ENCODE data around the gene TDRD10.

TDRD10 gene

DNA sequence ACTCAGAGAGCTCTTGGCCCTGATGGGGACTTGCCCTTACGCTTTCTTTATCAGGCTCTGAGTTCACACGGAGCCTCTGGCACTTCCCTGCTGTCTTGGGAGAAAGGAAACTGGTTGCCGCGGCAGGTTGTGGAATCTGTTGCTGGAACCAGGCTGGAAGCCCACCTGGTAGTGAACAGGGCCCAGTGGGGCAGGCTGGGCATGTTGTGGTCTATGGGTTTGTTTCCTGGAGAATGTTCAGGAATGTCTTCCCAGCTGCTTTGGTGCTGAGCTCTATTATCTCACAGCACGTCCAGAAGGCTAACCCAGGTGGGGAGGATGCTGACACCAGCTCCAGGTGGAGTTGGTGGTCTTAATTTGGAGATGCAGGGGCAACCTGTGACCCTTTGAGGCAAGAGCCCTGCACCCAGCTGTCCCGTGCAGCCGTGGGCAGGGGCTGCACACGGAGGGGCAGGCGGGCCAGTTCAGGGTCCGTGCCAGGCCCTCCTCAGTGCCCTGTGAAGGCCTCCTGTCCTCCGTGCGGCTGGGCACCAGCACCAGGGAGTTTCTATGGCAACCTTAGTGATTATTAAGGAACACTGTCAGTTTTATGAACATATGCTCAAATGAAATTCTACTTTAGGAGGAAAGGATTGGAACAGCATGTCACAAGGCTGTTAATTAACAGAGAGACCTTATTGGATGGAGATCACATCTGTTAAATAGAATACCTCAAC is 33.3 kb upstream of the TDRD10 start:
- in situ Hi-C loops (cut with MboI; ENCODE audit: low pct_unique_long_range_greater_than_20kb, low sequenced_read_pairs, unreplicated experiment), result no loop called here
- TF ChIP-seq, protein P1, sequence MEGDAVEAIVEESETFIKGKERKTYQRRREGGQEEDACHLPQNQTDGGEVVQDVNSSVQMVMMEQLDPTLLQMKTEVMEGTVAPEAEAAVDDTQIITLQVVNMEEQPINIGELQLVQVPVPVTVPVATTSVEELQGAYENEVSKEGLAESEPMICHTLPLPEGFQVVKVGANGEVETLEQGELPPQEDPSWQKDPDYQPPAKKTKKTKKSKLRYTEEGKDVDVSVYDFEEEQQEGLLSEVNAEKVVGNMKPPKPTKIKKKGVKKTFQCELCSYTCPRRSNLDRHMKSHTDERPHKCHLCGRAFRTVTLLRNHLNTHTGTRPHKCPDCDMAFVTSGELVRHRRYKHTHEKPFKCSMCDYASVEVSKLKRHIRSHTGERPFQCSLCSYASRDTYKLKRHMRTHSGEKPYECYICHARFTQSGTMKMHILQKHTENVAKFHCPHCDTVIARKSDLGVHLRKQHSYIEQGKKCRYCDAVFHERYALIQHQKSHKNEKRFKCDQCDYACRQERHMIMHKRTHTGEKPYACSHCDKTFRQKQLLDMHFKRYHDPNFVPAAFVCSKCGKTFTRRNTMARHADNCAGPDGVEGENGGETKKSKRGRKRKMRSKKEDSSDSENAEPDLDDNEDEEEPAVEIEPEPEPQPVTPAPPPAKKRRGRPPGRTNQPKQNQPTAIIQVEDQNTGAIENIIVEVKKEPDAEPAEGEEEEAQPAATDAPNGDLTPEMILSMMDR (IDR thresholded peaks at IDR 0.05; ENCODE audit: extremely low read depth, insufficient read depth, missing control alignments), result no peak
- DNase-seq (ENCODE audit: low spot score), result no peak

DNA sequence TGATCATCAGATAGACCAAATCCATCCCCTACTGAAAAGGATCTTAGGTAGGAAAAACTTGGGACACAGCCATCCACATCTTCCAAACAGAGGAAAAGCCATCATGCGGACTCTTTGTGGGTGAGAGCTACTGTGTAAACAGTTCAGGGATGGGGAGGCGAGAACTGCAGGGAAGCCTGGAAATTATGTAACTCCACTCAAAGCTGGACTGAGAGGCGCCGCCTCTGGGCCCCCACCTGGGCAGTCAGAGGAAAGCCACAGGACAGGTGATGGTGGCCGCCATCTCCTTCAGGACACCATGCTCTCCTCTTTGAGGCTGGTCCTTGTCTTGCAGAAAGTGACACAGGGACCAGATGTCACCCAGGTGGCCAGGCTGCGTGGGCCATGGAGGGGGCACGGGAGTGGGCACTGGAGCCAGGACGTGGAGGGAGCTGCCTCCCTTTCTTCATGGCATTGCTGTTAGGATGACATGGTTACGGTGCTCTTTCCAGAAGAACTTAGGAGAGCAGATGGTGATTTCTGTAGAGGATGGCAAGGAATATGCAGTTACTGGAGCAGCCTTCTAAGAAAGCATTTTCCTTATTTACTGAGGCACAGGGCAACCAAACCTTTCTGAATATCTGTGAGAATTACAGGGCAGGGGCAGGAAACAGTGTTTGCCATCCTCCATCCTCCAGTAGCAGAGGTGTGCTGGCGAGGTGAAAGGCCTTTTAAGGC is 32.0 kb upstream of the TDRD10 start:
- in situ Hi-C loops (cut with MboI; ENCODE audit: low pct_unique_long_range_greater_than_20kb, low sequenced_read_pairs, unreplicated experiment), result no loop called here
- DNase-seq (ENCODE audit: low spot score), result no peak
- TF ChIP-seq, protein P1 (IDR thresholded peaks at IDR 0.05; ENCODE audit: extremely low read depth, insufficient read depth, missing control alignments), result no peak

DNA sequence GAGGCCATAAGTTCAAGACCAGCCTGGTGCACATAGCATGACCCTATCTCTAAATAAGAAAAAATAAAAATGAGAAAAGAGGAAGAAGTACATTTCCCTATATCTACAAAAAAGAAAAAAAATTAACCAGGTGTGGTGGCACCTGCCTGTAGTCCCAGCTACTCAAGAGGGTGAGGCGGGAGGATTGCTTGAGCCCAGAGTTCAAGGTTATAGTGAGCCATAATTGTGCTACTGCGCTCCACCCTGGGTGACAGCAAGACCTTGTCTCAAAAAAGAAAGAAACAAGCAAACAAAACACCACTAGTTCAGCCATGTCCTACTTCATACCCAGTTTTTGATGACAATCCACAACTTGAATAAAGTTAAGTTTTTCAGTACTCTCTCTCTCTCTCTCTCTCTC is 30.7 kb upstream of the TDRD10 start:
- DNase-seq (ENCODE audit: low spot score), result no peak
- TF ChIP-seq, protein P1 (IDR thresholded peaks at IDR 0.05; ENCODE audit: extremely low read depth, insufficient read depth, missing control alignments), result no peak
- in situ Hi-C loops (cut with MboI; ENCODE audit: low pct_unique_long_range_greater_than_20kb, low sequenced_read_pairs, unreplicated experiment), result no loop called here

DNA sequence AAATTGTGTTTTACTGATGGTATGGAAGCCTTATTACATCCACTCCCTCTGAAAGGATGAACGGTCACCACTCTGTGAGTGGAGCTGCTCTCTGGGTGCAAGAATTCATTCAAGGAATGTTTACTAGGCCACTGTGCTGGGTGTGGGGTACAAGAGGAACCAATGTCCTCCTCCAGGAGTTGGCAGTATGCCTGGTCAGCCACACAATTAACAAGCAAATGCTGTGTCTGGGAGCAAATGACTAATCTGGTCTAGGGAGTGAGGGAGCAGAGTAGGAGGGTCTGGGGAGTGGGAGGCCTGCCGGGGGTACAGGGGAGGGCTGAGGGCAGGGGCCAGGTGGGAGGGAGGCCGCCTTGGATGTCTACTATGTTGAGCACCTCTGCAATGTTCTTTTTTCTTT is 27.2 kb upstream of the TDRD10 start:
- TF ChIP-seq, protein P1 (IDR thresholded peaks at IDR 0.05; ENCODE audit: extremely low read depth, insufficient read depth, missing control alignments), result no peak
- in situ Hi-C loops (cut with MboI; ENCODE audit: low pct_unique_long_range_greater_than_20kb, low sequenced_read_pairs, unreplicated experiment), result no loop called here
- DNase-seq (ENCODE audit: low spot score), result no peak

GRCh38 chr1:154476791-154477190 is 25.2 kb upstream of the TDRD10 start:
- DNase-seq (ENCODE audit: low spot score), result no peak
- TF ChIP-seq, protein P1 (IDR thresholded peaks at IDR 0.05; ENCODE audit: extremely low read depth, insufficient read depth, missing control alignments), result no peak
- in situ Hi-C loops (cut with MboI; ENCODE audit: low pct_unique_long_range_greater_than_20kb, low sequenced_read_pairs, unreplicated experiment), result no loop called here

- in situ Hi-C loops (cut with MboI; ENCODE audit: low pct_unique_long_range_greater_than_20kb, low sequenced_read_pairs, unreplicated experiment), result no loop called here
- TF ChIP-seq, protein P1 (IDR thresholded peaks at IDR 0.05; ENCODE audit: extremely low read depth, insufficient read depth, missing control alignments), result no peak
- no peak for DNase-seq (ENCODE audit: low spot score)
Measured at GRCh38 chr1:154478013-154478412, 24.0 kb upstream of the TDRD10 start.

Measured in GM13977 (cell line).